Thyroid gland (tissue), 4 donors: ENCODE data around the gene RNF212B.

Experiments used
- POLR2A ChIP-seq, 2 donors: fragments of 450-650 bp; IDR thresholded peaks; one replicate each; pipeline ENCODE4 v1.6.1; 2017; ENCODE audit warnings: antibody characterized with exemption in 2 of 2, mild to moderate bottlenecking in 2 of 2, moderate library complexity in 1 of 2
- TF ChIP-seq, protein P1 (sequence below), 6 experiments: fragments of 200-600 bp in 3 of 6; fragments of 450-650 bp in 3 of 6; sonication (generic) in 3 of 6; IDR thresholded peaks; one replicate each; pipeline ENCODE4 v1.5.1; 2016 to 2019; ENCODE audit warnings: antibody characterized with exemption in 6 of 6, mild to moderate bottlenecking in 2 of 6, inconsistent platforms in 1 of 6, moderate library complexity in 1 of 6

GRCh38 chr14:23285530-23286019 lies 47.8 kb downstream of the RNF212B start:
- TF ChIP-seq, protein P1, sequence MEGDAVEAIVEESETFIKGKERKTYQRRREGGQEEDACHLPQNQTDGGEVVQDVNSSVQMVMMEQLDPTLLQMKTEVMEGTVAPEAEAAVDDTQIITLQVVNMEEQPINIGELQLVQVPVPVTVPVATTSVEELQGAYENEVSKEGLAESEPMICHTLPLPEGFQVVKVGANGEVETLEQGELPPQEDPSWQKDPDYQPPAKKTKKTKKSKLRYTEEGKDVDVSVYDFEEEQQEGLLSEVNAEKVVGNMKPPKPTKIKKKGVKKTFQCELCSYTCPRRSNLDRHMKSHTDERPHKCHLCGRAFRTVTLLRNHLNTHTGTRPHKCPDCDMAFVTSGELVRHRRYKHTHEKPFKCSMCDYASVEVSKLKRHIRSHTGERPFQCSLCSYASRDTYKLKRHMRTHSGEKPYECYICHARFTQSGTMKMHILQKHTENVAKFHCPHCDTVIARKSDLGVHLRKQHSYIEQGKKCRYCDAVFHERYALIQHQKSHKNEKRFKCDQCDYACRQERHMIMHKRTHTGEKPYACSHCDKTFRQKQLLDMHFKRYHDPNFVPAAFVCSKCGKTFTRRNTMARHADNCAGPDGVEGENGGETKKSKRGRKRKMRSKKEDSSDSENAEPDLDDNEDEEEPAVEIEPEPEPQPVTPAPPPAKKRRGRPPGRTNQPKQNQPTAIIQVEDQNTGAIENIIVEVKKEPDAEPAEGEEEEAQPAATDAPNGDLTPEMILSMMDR (IDR thresholded peaks at IDR 0.05) = no peak
- no peak for TF ChIP-seq POLR2A (IDR thresholded peaks at IDR 0.05)
